ENCODE measurements around the gene MACROD2.

The MACROD2 gene

GRCh38 chr20:16030253-16030652 lies 2034.9 kb downstream of the MACROD2 start:
- no peak for DNase-seq

GRCh38 chr20:16035576-16035975 lies 2040.3 kb downstream of the MACROD2 start:
- no peak for DNase-seq

- DNase-seq: no peak
These were observed 2041.0 kb downstream of the MACROD2 start for GRCh38 chr20:16036331-16036730.

GRCh38 chr20:16040742-16041141 lies 2045.4 kb downstream of the MACROD2 start:
- DNase-seq: no peak

GRCh38 chr20:16042731-16043130 lies 2047.4 kb downstream of the MACROD2 start:
- DNase-seq: peak in 1 of 2 experiments; percentile 9

- DNase-seq: no peak
These were observed 2048.6 kb downstream of the MACROD2 start for GRCh38 chr20:16043931-16044330.

- DNase-seq: no peak
These were observed 2053.6 kb downstream of the MACROD2 start for GRCh38 chr20:16048876-16049275.

- no peak for DNase-seq
These were observed 2054.3 kb downstream of the MACROD2 start for GRCh38 chr20:16049529-16050093.

- no peak for DNase-seq
These were observed 2055.1 kb downstream of the MACROD2 start for GRCh38 chr20:16050366-16050765.

GRCh38 chr20:16051968-16052367 lies 2056.7 kb downstream of the MACROD2 start:
- DNase-seq: no peak

- no peak for DNase-seq
These were observed 2057.1 kb downstream of the MACROD2 start for GRCh38 chr20:16052456-16052855.

- no peak for DNase-seq
These were observed 2059.7 kb downstream of the MACROD2 start for GRCh38 chr20:16054985-16055384.

- no peak for DNase-seq
These were observed 2062.3 kb downstream of the MACROD2 start for GRCh38 chr20:16057651-16058050.

- no peak for DNase-seq
These were observed 2063.0 kb downstream of the MACROD2 start for GRCh38 chr20:16058268-16058667.

GRCh38 chr20:16059841-16060240 lies 2064.5 kb downstream of the MACROD2 start:
- no peak for DNase-seq

- no peak for DNase-seq
These were observed 2066.0 kb downstream of the MACROD2 start for GRCh38 chr20:16061351-16061750.

- DNase-seq: no peak
These were observed 2067.6 kb downstream of the MACROD2 start for GRCh38 chr20:16062661-16063581.

- no peak for DNase-seq
These were observed 2068.6 kb downstream of the MACROD2 start for GRCh38 chr20:16063881-16064280.

GRCh38 chr20:16064989-16065707 lies 2069.8 kb downstream of the MACROD2 start:
- DNase-seq: no peak

GRCh38 chr20:16066571-16066970 lies 2071.3 kb downstream of the MACROD2 start:
- DNase-seq: no peak

- DNase-seq: no peak
These were observed 2074.2 kb downstream of the MACROD2 start for GRCh38 chr20:16069389-16070010.

GRCh38 chr20:16072220-16072619 lies 2076.9 kb downstream of the MACROD2 start:
- DNase-seq: no peak
